ENCODE measurements around the gene ENTPD6.

GRCh38 chr20:25243416-25243979, 48.0 kb downstream of the ENTPD6 start:
- no peak for TF ChIP-seq CTCF (IDR thresholded peaks at IDR 0.05)
- no peak for TF ChIP-seq POLR2A (IDR thresholded peaks at IDR 0.05)

Measured in heart left ventricle (tissue), 13 donors.